EH (cell line): ENCODE data around the gene CMPK2.

Experiments
- DNase-seq: peaks from one replicate; pipeline ENCODE4 v3.0.0-alpha.2; 2015; ENCODE audit warnings: low read depth

The CMPK2 gene

DNA sequence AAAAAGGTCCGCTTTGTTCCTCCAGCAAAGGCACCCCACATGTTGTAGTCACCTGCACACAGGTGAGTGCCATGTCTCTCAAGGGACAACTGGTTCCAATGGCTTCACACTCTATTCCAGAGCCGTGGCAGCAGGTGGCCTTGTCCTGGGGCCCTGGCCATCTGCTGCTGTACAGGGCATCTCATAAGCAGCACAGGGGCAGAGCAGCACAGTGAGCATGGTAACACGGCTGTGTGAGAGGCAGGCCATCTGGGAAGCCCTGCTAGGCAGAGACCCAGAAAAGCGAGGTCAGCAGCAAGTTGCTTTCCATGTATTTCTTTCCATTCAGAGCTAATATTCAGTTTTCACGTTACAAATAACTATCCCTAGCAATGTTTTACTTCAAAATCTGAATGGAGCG, 54.7 kb downstream of the CMPK2 start:
- no peak for DNase-seq

DNA sequence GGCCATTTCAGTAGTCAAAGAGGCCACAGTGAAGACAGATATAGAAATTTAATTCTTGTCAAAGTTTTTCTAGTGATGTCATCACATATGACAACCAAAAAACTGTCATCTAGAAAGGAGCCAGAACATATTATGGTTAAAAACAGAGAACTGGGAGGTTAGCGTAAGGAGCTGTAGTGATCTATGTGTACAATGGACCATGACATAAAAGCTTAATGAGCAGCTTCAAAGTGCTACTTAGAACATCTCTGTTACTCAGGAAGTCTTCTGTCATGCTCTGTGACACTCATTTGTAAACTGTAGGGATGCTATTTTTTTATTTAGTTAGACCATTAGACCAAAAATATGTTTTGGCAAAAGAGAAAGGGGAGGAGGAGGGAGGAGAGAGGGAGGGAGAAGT, 57.3 kb downstream of the CMPK2 start:
- DNase-seq = no peak

DNA sequence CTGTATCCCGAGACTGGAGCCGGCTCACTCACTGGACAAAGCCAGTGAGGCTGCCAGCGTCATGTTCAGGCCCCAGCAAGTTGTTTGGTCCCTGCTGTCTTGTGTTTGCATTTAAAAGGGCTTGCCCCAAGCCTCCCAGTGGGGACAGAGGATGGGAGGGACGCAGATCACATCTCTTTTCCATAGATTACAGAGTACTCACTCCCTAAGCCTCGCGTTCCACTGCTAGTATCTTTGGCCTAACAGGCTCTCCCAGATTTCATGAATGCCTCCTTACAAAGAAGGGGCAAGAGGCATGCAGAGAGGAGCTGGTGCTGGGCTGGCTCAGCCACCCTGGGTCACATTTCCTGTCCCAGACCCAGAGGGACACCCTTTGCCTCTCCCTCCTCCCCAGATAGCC, 59.1 kb downstream of the CMPK2 start:
- DNase-seq = no peak

DNA sequence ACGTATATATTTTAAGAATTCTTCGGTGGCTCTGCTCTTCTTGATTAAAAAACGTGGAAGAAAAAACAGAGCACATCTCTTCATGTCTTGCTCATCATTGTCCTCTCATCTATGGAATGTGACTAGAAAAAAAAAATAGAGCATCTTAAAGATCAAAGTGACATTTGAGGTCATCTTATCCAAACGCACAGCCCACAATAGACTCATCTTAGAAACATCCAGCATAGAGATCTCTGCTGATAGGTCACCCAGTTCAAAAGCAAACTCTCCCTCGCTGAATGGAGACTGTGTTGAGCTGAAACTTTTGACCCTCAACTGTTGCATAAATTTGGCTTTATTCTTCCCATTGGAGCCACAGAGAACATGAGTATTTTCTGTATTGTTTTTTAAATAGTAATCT, 65.2 kb downstream of the CMPK2 start:
- DNase-seq = peak; percentile 94
